HG02981 (cell line): ENCODE data around the gene CROCC2.
"Not testable (repeated sequence)": the region's sequence is repeated elsewhere in the genome, so short reads cannot be mapped to it uniquely, and the experiment has no call there.

Experiments used
- ATAC-seq: cut with Tn5 transposase; IDR thresholded peaks from one replicate; pipeline ENCODE4 v1.9.1; 2021; ENCODE audit warnings: mild to moderate bottlenecking, moderate library complexity; ENCODE audit not compliant: unreplicated experiment

Gene CROCC2

DNA sequence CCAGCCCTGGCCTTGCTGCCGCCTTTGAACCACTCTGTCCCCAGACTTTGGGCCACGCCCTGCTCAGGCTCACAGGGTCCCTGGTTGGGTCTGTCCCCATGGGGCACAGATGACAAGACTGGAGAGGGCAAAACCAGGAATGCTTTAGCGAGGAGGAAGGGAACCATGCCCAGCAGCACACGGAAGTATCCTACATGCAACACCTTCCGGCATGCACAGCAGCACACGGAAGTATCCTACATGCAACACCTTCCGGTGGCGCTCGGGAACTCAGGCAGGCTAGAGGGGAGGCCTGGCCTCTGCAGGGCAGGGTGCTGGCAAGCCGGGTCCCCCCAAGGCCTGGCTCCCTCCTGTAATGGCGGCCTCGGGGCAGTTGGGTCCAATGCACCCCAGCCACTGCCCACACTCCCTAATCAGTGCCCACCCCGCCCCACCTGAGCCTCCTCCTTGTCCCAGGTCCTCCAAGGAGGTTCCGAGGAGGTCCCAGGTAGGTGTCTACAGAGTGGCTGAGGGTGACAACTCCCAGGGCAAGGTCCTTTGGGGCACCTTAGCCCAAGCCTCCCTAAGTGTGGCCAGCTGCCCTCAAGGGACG is 58.7 kb downstream of the CROCC2 start:
- no peak for ATAC-seq

DNA sequence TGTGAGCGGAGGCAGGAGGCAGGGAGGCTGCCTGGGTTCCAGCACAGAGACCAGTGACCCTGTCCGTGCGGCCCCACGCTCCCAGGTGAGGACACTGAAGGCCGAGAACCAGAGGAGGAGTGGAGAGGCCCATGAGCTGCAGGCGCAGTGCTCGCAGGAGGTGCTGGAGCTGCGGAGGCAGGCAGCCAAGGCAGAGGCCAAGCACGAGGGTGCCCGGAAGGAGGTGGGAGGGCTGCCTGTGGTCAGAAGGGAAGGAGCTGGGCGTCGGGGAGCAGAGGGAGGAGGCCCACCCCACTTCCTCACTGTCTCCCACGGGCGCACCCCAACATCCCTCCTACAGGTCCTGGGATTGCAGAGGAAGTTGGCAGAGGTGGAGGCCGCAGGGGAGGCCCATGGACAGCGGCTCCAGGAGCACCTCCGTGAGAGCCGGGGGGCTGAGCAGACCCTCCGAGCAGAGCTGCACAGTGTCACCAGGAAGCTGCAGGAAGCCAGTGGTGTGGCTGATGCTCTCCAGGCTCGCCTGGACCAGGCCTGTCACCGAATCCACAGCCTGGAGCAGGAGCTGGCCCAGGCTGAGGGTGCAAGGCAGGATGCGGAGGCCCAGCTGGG is 59.3 kb downstream of the CROCC2 start:
- no peak for ATAC-seq

DNA sequence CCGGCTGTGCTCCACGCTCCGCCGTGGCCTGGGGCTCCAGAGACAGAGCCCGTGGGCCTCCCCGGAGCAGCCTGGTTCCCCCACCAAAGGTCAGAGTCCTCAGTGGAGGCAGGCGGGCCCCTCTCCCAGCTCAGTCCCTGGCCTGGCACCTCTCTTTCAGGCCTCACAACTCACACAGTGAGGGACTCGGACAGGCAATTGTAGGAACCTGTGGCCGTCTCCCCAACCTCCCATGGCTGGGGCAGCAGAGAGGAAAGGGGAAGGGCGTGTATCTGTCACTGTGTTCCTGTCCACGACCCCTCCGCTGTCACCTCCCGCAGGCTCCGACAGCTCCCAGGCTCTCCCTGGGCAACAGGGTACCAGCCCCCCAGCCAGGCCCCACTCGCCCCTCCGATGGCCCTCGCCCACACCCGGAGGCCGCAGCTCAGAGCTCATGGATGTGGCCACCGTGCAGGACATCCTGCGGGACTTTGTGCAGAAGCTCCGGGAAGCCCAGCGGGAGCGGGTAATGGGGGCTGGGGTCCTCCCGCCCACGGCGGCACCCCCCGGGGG is 59.8 kb downstream of the CROCC2 start:
- ATAC-seq: no peak

DNA sequence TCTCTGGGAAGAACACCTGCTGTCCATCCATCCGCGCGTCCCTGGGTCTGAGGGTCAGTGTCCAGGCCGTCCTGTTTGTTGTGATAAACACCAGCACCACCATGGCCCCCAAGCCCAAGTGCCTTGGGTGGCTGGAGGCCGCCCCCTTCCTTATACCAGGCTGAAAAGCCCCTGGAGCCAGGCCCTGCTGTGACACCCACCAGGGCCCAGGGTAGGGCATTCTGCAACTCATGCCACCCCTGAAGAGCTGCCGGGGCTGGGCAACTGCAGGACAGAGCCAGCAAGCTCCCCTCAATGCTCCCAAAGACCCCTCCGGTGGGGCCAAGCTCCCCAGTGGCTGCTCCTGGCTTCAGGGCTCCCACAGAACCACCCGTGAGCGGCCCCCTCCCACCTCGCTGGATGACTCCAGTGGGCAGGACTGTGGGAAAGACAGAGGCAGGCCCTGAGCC is 60.3 kb downstream of the CROCC2 start:
- no peak for ATAC-seq

DNA sequence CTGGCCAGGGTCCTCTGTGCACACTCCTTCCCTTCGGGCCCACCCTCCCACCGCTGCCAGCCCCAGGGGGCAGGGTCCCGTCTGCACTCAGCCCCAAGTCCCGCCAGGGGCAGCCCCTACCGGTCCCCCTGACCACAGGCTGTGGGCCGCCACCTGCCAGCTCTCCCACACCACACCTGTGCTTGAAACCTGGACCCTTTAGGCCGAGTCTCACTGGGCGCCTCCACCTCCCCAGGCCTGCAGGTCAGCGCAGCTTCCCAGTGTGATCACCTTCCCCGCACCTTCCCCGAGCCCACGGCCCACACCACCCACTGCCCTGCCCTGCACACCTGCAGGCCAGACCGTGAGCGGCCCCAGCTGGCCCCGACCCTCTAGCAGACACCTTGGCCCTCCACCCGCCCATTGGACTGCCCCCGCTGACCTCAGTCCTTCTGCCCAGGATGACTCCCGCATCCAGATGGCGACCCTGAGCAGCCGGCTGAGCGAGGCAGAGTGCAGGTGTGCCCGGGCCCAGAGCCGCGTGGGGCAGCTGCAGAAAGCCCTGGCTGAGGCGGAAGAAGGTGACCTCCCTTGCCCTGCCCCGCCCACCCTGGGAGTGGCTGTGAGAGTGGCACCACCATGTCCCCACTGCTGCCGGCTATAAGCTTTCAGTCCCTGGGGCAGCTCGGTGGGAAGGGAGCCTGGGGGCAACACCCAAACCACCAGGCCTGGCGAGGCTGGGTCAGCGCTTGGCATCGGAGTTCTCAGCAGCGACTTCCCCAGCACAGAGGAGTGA is 61.0 kb downstream of the CROCC2 start:
- no peak for ATAC-seq

DNA sequence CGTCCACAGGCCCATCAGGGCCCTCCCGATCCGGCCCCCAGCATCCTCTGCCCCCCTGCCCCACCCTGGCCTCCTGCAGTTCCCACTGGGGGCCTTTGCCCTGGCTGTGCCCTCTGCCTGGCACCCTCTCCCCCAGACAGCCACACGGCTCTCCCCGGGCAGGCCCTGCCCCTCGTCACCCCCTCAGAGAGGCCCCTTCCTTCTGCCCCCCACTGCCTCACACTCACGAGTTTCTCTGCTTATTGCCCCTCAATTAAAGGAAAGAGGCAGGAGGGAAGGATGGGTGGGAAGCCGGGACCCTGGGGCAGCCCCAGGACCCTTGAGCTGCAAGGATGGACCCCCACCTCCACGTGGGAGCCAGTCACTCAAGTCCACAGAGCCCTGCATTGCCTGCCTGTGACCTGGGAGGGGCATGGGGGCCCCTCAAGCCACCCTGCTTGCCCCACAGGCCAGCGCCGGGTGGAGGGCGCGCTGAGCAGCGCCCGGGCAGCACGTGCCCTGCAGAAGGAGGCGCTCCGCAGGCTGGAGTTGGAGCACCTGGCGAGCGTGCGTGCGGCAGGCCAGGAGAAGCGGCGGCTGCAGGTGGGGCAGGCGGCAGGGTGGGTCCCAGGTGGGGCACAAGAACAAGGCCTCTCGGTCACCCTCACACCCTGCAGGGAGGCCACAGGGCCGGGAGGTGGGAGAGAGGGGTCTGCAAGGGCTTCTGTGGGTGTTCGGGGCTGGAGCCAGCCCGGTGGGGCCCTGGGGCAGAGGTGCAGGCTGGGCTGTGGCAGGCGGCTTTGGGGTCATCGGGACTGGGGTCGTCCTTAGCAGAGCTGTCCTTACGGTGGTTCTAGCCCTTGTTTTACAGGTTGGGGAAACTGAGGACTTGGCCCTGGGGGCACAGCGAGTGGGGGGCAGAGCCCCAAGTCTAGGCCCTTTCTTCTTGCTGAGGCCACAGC is 61.8 kb downstream of the CROCC2 start:
- no peak for ATAC-seq

DNA sequence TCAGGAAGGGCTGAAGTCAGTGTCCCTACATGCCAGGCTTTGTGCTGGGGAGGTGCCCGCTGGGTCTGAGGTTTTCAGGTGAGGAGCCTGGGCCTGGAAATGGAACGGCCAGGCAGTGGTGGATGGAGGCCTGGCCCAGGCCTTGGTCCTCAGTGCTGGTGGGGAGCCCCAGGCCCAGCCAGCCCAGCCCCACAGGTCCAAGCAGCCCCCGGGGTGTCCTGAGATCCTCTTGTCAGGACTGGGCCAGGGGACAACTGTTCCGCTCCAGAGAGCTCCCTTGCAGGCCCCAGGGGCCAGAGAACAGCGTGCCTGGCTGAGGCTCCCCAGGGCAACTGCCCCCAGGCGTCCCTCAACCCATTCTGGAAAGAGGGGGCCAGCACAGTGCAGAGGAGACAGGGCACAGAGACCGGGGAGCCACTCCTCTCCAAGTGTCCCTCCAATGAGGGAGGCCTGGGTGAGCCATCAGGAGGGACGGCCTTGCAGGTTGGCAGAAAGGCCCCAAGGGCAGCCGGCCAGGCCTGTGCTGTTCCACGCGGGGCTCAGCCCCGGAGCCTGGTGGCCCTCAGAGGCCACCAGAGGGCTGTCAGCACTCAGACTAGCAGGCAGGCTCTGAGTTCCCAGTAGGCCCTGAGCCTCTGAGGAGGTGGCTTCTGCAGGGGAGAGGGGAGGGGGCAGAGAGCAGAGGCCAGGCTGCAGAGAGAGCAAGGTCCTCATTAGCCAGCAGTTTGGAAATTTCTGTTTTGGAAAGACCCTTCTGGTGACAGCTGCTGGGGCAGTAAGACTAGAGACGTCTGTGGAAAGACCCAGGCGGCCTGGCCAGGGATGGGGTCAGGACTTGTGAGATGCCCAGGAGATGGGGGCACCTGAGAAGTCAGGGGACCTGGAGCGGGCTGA is 62.8 kb downstream of the CROCC2 start:
- ATAC-seq: no peak

DNA sequence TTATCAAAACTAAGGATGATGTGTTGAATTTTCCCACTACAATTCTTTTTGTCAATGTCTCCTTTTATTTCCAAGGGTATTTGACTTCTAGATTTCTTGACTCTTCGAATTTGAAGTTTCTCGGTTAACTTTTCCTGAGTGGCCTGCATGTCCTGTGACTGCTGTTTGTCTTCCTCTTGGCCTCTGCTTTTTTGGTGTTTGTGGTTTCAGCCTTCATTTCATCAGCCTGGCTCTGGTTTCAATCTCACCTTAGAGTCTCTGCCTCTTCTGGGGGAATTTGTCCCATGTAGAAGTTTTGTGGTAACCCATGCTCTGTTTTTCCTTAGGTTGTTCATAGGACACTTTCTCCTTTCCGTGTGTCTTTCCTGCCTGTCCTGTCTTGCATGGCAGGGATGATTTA is 64.0 kb downstream of the CROCC2 start:
- no peak for ATAC-seq

DNA sequence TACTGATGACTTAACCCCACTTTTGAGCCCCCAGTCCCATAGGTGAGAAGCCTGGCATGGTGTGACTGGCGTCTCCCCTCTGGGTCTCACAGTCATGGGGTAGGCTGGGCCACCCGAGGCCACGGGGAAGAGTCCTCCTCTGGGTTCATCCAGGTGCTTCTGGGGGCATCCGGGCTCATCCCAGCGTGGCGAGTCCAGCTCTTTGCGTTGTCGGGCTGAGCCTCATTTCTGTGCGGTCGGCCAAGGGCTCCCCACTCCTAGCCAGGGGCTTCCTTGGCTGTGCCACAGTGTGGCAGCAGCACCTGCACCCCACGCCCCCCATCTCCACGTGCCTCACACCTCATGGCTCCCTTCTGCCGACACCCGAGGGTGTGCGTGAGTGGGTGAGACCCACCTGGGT is 64.7 kb downstream of the CROCC2 start:
- ATAC-seq: no peak

DNA sequence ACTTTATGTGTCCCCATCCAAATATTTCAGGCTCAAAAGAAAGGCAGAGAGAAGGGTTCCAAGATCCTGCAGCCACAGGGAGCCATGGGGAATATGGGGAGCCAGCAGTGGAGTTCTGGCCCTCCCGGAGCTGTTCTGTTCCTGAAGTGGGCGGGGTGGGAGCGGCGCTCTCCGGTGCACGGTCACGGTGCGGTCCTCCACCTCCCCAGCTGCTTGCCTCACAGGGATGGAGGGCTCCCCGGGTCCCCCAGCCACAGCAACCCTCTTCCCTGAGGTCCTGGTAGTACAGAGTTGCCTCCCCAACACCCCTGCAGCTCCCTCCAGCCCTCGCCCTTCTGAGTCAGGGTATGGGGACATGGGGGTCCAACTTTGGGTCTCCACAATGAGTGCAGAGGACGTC is 66.1 kb downstream of the CROCC2 start:
- ATAC-seq: no peak

DNA sequence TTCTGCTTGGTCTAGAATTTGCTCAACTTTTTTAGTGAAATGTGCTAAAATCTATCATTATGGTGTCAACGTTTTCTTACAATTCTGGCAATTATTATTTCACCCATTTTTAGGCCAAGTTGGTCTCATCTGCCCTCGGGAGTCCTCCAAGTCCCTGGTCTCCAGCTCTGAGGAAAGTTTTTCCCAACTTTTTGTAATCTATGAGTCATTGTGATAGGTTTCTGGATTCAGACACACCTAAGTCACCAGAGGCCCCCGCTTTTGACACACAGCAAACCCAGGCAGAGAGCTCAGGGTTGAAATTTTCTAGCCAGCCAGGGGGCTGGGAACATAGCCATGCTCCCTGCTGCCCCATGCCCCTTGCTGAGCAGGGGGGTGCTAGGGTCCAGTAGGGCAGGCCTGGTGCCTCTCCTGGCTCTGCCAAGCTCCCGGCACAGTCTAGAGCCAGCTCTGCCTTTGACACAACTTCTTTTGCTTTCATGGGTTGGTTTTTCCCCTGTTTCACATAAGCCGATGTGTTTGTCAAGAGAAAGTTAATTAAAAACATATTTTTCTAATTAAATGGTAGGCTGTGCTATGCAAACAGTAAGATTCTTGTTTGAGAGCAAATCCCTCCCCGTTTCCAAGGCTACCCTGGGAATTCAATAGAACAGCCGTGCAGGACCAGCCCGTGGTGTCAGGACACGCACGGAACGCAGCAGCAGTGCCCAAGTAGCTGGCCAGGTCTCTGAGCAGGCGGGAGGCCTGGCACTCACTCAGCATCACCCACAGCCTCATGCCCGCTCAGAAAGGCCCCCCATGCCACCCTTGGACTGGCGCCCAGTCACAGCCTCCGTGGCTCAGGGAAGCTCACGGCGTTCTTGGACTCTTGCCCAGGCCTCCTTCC is 66.7 kb downstream of the CROCC2 start:
- no peak for ATAC-seq

DNA sequence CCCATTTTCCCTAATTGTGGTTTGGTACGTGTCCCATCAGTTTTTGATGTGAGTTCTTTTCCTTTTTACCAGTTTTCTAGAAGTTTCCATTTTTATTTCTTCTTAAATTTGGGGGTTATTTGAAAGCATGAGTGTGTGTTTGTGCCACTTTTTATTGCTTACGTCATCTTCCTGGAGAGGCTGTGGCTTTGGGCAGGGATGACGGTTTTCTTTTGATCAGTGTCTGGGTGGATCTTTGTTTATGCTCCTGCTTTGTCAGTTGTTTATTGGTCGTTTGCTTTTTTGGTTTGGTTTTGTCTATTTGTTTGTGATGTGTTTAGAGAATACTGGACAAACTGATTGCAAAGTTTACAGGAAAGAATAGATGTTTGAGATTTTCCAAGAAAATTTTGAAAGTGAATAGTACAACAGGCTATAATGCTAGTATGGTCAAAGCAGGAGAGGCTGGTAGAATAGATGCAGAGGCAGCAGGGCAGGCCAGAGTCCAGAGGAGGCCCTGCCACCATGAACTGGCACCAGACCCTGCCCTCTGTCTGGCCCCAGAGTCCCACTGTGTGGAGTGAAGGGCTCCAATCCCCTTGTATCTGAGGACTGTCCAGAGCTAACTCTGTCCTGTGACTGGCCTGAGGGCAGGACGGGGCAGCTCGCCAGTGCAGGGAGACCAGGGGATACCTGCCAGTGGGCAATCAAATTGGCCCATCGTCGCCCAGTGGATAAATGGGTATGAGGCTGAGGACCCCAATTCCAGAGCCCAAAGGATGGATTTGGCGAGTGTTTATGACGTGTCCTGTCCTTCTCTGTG is 68.8 kb downstream of the CROCC2 start:
- no peak for ATAC-seq

DNA sequence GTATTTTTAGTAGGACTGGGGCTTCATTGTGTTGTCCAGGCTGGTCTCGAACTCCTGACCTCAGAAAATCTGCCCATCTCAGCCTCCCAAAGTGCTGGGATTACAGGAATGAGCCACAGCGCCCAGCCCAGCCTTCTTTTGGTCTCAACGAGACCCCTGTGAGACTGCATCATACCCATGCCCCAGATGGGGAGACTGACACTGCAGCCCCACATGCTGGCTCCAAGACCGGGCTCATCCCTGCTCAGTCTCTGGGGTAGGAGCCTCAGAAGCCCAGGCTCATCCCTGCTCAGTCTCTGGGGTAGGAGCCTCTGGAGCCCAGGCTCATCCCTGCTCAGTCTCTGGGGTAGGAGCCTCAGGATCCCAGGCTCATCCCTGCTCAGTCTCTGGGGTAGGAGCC is 69.8 kb downstream of the CROCC2 start:
- not testable (repeated sequence) for ATAC-seq

DNA sequence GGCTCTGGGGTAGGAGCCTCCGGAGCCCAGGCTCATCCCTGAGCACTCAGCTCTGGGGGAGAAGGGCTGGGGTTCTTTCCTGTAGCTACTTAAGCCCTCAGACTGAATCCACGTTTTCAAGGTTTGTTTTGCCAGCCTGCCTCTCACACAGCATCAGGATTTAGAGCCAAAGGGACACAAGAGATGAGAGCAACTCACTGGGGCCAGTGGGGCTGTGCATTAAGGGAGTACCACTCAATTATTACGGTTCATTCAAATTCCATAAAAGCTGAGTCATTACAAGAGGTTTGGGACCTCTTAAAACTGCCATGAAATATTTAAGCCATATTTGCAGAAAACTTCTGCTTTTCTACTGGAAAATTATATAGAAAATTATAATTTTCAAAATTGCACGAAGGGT is 75.1 kb downstream of the CROCC2 start:
- ATAC-seq: no peak

DNA sequence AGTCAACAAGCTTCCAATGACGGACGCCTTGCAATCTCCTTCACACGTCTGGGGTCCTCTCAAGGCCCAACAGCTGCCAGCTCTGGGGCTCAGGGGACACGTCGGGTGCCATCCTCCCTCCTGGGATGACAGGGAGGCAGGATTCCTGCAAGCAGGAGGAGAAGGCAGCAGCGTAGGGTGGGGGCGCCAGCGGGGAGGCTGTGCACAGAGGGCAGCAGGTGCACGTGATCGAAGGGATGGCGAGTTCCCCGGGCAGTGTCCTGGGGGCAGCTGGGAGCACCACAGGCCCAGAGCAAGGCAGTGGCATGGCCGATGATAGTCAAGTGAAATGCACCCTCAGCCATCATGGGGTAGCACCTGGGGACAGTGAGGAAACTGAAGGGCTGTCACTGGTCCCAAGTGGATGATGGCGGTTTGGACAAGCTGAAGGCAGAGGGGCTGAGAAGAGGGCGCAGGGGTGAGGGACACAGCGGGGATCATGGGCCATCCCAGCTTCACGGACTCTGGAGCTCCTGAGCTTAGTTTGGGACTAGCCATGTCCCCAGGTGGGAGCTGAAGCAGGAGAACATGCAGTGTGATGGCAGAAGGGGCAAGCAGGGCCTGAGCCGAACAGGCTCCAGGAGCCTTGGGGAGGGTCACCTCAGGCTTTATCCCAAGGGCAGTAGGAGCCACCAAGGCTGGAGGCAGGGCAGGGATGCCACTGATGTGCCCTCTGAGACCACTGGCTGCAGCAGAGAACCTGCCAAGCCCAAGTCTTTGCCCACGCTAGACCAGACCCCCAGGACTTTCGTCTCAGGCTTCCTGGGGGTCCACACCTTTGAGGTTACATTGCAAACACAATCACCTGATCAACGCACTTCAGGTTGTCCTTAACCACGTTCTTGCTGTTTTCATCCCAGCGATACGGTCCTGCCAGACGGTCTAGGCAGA is 76.0 kb downstream of the CROCC2 start:
- ATAC-seq: no peak

DNA sequence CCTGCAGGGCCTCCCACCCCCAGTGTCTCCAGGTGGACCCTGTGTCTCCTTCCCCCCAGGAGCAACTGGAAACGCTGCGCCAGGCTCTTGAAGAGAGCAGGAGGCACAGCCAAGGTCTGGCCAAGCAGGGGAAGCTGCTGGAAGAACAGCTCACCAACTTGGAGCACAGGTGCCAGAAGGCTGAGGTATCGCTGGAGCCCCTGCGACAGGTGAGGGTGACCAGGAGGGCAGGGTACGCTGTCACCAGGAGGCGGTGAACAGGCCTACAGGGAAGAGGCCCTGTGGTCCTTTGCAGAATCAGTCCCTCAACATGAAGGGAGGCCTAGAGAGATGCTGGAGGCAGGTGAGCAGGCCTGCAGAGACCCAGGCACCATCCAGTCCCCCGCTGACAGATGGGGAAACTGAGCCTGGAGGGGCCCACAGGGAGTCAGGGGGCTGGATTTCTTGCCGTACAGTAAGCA is 76.7 kb downstream of the CROCC2 start:
- ATAC-seq: no peak
